ENCODE results near the gene U2SURP. TPM values are rescaled to one million over a fixed set of nuclear protein-coding genes. Genes with fewer than 3 reads are reported as not detected.

U2SURP gene
- total RNA-seq, result 59.9 and 73.6 TPM in 2 replicates

GRCh38 chr3:143001369-143002082, at the start of gene U2SURP:
Gene U2SURP (plus strand): TSS chr3:143001570. CDS start chr3:143001629, 59 bp downstream.
- DNase-seq (ENCODE audit: low read depth), result peak; percentile 94

DNA sequence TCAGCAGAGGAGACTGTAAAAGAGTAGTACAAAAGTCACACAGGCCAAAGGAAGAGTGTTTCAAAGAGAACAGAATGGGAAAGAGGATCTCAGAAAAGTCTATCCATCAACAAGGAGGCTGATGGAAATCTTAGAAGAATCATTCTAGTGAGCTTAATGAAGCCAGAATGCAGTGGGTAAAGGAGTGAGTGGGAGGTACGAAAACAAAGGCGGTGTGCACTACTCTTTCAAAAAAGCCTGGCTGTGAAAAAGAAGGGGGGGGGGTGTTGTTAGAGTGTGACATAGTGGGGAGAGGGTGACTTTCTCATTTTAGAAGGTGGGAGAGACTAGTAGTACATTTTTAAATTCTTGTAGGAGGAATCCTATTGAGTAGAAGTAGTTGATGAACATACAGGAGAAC, 49.6 kb upstream of the U2SURP start:
- no peak for DNase-seq (ENCODE audit: low read depth)

DNA sequence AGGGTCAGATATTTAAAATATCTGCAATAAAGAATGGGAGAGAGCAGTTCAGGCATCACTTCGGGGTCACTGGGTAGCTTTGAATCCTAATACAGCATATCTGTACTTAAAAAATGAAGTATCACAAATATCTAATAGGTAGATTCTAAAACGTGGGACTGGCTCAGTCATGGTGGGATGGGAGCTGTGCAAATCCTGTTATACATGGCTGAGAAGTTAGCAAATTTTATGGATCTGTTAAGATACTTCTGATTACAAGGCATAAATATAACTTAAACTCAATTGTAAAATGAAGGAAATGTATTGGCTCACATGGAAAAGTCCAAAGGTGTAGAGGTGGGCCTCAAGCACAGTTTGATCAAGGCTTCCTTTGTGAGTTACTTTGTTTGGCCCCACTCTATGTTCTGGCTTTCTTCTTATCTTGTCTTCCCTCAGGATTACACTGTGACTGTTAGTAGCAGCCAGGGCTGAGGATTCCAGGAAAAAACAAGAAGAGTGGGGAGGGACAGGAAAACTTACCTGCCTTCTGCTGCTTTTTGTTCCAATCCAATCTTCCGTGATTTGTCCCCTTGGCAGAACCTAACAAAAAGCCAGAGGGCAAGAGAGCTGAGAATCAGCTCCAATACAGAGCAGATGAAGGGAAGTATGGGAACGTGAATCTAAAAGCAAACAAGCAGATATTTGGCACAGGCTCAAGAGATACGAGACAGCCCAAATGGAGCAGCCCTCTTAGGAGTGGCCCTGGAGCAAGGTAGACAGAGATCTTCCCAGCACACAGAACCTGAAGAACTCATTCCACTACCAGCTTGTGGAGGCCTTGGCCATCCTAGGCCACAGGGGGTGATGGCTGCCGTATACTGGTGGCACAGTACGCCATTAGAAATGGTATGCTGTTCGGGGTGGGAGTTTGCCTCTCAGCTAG, 48.8 kb upstream of the U2SURP start:
- DNase-seq (ENCODE audit: low read depth), result no peak

GRCh38 chr3:142953443-142953842, 47.9 kb upstream of the U2SURP start:
- no peak for DNase-seq (ENCODE audit: low read depth)

DNA sequence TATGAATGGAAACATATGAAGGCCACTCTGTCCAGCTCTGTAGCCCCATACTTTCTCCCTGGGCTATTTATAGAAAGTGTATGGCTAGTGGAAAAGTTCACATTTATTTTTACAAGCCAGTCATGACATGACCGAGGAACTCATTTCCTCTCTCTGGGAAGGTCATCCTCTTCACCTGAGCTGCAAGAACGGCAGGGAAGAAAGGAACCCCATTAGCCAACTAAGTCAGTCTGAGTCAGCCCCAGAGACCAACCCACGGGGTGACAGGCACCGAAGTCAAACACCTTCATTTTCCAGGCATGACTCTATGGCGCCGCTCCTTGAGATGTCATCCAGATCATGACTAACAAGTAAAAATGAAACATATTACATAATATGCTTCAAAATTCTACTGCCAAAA, 42.7 kb upstream of the U2SURP start:
- peak; percentile 59 for DNase-seq (ENCODE audit: low read depth)

DNA sequence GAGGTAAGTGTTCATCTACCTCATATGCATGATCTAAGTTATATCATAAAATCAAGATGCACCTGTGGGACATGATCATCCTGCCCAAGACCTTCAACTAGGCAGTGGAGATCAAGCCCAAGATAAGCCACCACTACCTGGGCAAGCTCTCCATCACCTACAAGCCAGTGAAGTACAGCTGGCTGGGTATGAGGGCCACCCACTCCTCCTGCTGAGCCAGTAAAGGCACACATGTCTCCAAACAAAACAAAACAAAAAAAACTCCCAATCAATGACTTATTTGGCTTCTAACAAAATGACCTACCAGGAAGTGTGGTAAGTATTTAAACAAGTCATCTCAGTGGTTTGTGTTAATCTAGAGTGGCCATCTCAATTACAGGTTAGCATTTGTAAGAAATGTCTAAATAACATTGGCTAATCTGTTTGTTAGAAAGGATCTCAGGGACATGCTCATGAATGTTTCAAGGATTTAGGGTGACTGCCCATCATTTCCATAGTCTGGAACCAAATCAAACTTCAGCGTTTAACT, 41.0 kb upstream of the U2SURP start:
- DNase-seq (ENCODE audit: low read depth), result peak; percentile 33

DNA sequence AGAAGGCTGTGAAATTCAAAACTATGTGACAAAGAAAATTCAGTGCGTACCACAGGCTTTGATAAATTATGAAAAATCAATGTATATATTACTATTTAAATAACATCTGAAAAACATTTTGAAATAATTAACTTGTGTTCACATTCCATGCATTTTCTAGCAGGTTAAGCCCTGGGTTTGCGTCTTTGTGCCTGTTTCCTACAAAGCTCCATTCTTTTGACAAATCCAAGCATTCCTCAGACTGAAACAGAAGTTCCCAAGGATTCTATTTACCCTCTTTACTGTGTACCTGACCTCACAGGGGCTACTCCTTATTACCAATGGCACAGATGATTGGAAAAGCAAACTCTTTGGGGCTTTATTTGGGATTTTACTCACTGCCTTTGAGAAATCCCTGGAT, 39.8 kb upstream of the U2SURP start:
- peak; percentile 27 for DNase-seq (ENCODE audit: low read depth)

- DNase-seq (ENCODE audit: low read depth), result no peak
Observed at GRCh38 chr3:142962175-142962519, 39.2 kb upstream of the U2SURP start.

- DNase-seq (ENCODE audit: low read depth), result no peak
Observed at GRCh38 chr3:142962520-142963233, 38.7 kb upstream of the U2SURP start.

DNA sequence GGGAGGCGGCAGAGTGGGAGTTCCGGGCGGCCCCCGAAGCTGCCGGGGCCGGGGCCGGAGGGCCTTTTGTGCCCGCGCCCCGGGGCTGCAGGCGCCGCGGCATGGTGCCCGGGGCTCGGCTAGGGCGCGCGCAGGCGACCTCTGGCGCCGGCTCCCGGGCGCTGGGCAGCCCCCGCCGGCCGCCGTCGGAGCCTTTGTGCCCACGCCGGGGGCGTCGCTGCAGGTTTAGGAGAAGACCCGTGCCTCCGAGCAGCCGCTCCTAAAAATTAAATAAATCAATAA, 38.2 kb upstream of the U2SURP start:
- no peak for DNase-seq (ENCODE audit: low read depth)

- DNase-seq (ENCODE audit: low read depth), result no peak
Observed at GRCh38 chr3:142963516-142964448, 37.6 kb upstream of the U2SURP start, which contains the start of gene PAQR9. Gene PAQR9 (minus strand): TSS chr3:142963674. CDS start chr3:142963336, 338 bp downstream.

- no peak for DNase-seq (ENCODE audit: low read depth)
Observed at GRCh38 chr3:142965581-142965980, 35.8 kb upstream of the U2SURP start.

DNA sequence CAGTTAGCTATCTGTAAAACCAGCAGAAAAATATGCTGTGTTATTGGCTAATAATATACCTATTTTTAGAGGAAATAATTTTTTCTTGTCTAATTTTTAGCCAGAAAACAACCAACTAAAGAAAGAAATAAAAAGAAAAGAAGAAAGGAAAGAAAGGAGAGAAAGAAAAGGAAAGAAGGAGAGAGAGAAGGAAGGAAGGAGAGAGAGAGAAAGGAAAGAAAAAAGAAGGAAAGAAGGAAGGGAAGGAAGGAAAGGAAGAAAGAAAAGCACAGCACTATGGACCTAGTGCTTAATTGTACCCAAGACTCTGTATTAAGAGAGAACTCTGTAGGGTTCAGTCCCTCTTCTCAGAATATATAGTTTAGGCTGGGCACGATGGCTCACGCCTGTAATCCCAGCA, 34.6 kb upstream of the U2SURP start:
- DNase-seq (ENCODE audit: low read depth), result no peak

DNA sequence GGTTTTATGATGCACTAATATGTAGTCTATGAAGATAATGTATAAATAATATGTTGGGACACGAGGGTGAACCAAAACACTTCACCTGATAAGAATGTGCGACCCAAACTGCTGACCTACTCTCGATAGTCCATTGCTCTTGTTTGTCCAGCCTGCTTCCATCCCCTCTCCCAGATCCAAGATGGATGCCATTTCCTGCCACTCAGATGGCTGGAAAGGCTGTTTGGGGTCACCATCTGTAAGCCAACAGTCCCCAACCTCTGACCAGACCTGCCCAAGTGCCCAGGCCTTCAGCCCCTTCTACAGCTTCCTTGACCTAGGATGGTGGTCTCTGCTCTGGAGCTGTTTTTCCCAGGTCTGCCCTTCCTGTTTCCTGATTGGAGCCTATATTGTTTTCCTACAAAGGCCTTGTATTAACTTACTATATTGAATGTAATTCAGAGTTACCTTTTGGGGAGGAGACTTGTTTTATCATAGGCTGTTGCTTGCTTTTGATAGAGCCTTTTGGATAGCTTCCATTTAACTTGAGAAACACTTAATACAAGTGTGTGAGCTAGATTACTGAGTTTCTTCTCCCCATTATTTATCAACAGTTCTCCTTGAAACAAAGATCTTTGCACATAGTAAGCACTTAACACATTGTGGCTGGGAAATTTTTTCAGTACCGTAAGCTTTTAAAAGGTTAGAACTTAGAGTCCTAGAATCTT, 32.9 kb upstream of the U2SURP start:
- DNase-seq (ENCODE audit: low read depth), result no peak

GRCh38 chr3:142971431-142971830, 29.9 kb upstream of the U2SURP start:
- DNase-seq (ENCODE audit: low read depth), result no peak

- DNase-seq (ENCODE audit: low read depth), result no peak
Observed at GRCh38 chr3:142972092-142972753, 29.1 kb upstream of the U2SURP start.

GRCh38 chr3:142973217-142974009, 28.0 kb upstream of the U2SURP start:
- no peak for DNase-seq (ENCODE audit: low read depth)

DNA sequence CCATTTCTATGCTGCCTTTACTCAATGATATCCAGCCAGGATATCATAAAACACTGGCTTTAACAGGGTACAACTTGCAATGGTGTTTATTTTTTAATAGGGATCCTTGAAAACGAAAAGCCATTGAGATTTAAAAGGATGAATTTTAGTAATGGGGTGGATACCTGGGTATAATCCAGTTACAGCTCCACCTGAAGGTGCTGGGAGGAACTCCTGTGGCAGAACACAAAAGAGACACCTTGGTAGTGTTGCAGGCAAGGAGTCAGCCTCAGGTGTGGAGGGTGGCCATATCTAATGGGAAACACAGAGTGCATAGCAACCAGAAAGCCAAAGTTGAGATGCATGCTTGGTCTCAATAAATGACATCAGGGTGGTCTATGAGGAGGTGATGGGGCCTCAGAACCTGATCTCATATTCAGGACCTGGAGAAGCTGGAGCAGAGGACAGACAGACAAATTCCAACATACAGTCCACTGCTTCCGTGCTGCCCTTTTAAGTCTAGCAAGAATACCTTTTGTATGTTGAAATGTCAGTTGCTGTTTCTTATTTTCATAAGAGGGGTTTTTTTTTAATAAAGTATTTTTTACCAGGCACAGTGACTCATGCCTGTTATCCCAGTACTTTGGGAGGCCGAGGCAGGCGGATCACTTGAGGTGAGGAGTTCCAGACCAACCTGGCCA, 25.9 kb upstream of the U2SURP start:
- no peak for DNase-seq (ENCODE audit: low read depth)
